NCI-H146 treated with DMSO at 0.1 percent for 48 hours (cell line): ENCODE results near the gene MGAT4A.
A peak's percentile ranks its signal among the peaks of the same experiment; 100 is the strongest.
"Not testable (repeated sequence)": the region's sequence is repeated elsewhere in the genome, so short reads cannot be mapped to it uniquely, and the experiment has no call there.

Source experiments
- DNase-seq: peaks from one replicate; lab custom pipeline; 2025; ENCODE audit not compliant: unreplicated experiment; lab: John Stamatoyannopoulos, UW

The MGAT4A gene

GRCh38 chr2:98659491-98659840 is 71.5 kb downstream of the MGAT4A start:
- not testable (repeated sequence) for DNase-seq

GRCh38 chr2:98658816-98659490 is 72.0 kb downstream of the MGAT4A start:
- DNase-seq = no peak

- DNase-seq = no peak
Measured at GRCh38 chr2:98656800-98657199, 74.1 kb downstream of the MGAT4A start.

- no peak for DNase-seq
Measured at GRCh38 chr2:98654699-98655495, 76.0 kb downstream of the MGAT4A start.

- DNase-seq = no peak
Measured at GRCh38 chr2:98650998-98651397, 79.9 kb downstream of the MGAT4A start.

- no peak for DNase-seq
Measured at GRCh38 chr2:98649992-98650375, 80.9 kb downstream of the MGAT4A start.

GRCh38 chr2:98649135-98649991 is 81.6 kb downstream of the MGAT4A start:
- peak; percentile 69 for DNase-seq

GRCh38 chr2:98648451-98648850 is 82.5 kb downstream of the MGAT4A start:
- no peak for DNase-seq

- no peak for DNase-seq
Measured at GRCh38 chr2:98647636-98648035, 83.3 kb downstream of the MGAT4A start.

GRCh38 chr2:98643496-98644100 is 87.3 kb downstream of the MGAT4A start:
- DNase-seq = no peak

- no peak for DNase-seq
Measured at GRCh38 chr2:98637401-98638147, 93.4 kb downstream of the MGAT4A start.

GRCh38 chr2:98634406-98635092 is 96.4 kb downstream of the MGAT4A start:
- DNase-seq = no peak

- DNase-seq = no peak
Measured at GRCh38 chr2:98632351-98632750, 98.6 kb downstream of the MGAT4A start.

- DNase-seq = no peak
Measured at GRCh38 chr2:98623657-98624056, 107.3 kb downstream of the MGAT4A start.

GRCh38 chr2:98617149-98617548 is 113.8 kb downstream of the MGAT4A start:
- DNase-seq = no peak

GRCh38 chr2:98615481-98615880 is 115.5 kb downstream of the MGAT4A start:
- DNase-seq = no peak

GRCh38 chr2:98614024-98614739 is 116.8 kb downstream of the MGAT4A start:
- no peak for DNase-seq

- no peak for DNase-seq
Measured at GRCh38 chr2:98608962-98609604, 121.8 kb downstream of the MGAT4A start.
